Measurements from ENCODE around the gene CAPN2.
"Not testable (repeated sequence)": the region's sequence is repeated elsewhere in the genome, so short reads cannot be mapped to it uniquely, and the experiment has no call there.

The CAPN2 gene

GRCh38 chr1:223793716-223794115 is 81.4 kb downstream of the CAPN2 start:
- DNase-seq: no peak

GRCh38 chr1:223794136-223794880 is 82.0 kb downstream of the CAPN2 start:
- no peak for DNase-seq

- DNase-seq: no peak
Observed at GRCh38 chr1:223796210-223796609, 83.9 kb downstream of the CAPN2 start.

- DNase-seq: no peak
Observed at GRCh38 chr1:223802032-223802431, 89.7 kb downstream of the CAPN2 start.

- no peak for DNase-seq
Observed at GRCh38 chr1:223802602-223803001, 90.3 kb downstream of the CAPN2 start.

- no peak for DNase-seq
Observed at GRCh38 chr1:223803211-223803610, 90.9 kb downstream of the CAPN2 start.

GRCh38 chr1:223809905-223810304 is 97.6 kb downstream of the CAPN2 start:
- DNase-seq: not testable (repeated sequence)

- no peak for DNase-seq
Observed at GRCh38 chr1:223810586-223810985, 98.2 kb downstream of the CAPN2 start.

- DNase-seq: no peak
Observed at GRCh38 chr1:223811634-223812101, 99.3 kb downstream of the CAPN2 start.

GRCh38 chr1:223813645-223814044 is 101.3 kb downstream of the CAPN2 start:
- DNase-seq: no peak

- no peak for DNase-seq
Observed at GRCh38 chr1:223815020-223815853, 102.9 kb downstream of the CAPN2 start.

GRCh38 chr1:223815865-223816264 is 103.5 kb downstream of the CAPN2 start:
- DNase-seq: no peak

GRCh38 chr1:223817265-223817664 is 104.9 kb downstream of the CAPN2 start:
- DNase-seq: not testable (repeated sequence)

- no peak for DNase-seq
Observed at GRCh38 chr1:223819730-223820514, 107.6 kb downstream of the CAPN2 start.

- no peak for DNase-seq
Observed at GRCh38 chr1:223820515-223820858, 108.1 kb downstream of the CAPN2 start.

- no peak for DNase-seq
Observed at GRCh38 chr1:223820971-223821370, 108.6 kb downstream of the CAPN2 start.

- no peak for DNase-seq
Observed at GRCh38 chr1:223824287-223824686, 111.9 kb downstream of the CAPN2 start.

GRCh38 chr1:223824712-223825111 is 112.4 kb downstream of the CAPN2 start:
- DNase-seq: no peak

All from retina (tissue), 1 donor.